Measurements from ENCODE around the gene ZBTB37. TPM values are rescaled to one million over a fixed set of nuclear protein-coding genes. Genes with fewer than 3 reads are reported as not detected.

ZBTB37 gene
- total RNA-seq, 1 experiment from 2014 or later, result 8.4 TPM

GRCh38 chr1:173871091-173871490, 2.9 kb downstream of the ZBTB37 start:
- intact Hi-C loops (cut with micrococcal nuclease; ENCODE audit: unreplicated experiment), result no loop called here
- Histone ChIP-seq H3K4me3 (ENCODE audit: low read depth, low read length) (no peak overlapping the region), H3K36me3 (ENCODE audit: control insufficient read depth, insufficient read depth, low read length) (no peaks in the 10 kb centered on the region), H3K4me1 (peaks cover 8% of the 10 kb centered on the region; the same call in 1 of the 2 replicates), H3K9me3 (no peaks in the 10 kb centered on the region), H3K27me3 (replicated peaks; ENCODE audit: control insufficient read depth, insufficient read depth, low read length) (no peaks in the 10 kb centered on the region)
- no peak for TF ChIP-seq CTCF (IDR thresholded peaks at IDR 0.05; ENCODE audit: insufficient read depth in 1 of 2, low read depth in 1 of 2, low read length in 1 of 2, severe bottlenecking in 1 of 2, unreplicated experiment in 1 of 2)
- no TSS peak for BruUV-seq (replicated peaks)
- no peak for DNase-seq
- Mint-ChIP-seq H3K27me3 (ENCODE audit: insufficient read depth, unreplicated experiment) (peaks cover 5% of the 10 kb centered on the region), H3K4me3 (ENCODE audit: unreplicated experiment) (no peak overlapping the region), H3K36me3 (ENCODE audit: insufficient read depth, unreplicated experiment) (peaks cover 29% of the 10 kb centered on the region), H3K27ac (ENCODE audit: unreplicated experiment) (no peak overlapping the region), H3K4me1 (ENCODE audit: low read depth, unreplicated experiment) (peaks cover 12% of the 10 kb centered on the region), H3K9me3 (ENCODE audit: unreplicated experiment) (no peaks in the 10 kb centered on the region)
- CTCF ChIA-PET, result no interaction called here
- POLR2A ChIA-PET, result no interaction called here

GRCh38 chr1:173871500-173871899, 3.3 kb downstream of the ZBTB37 start:
- Histone ChIP-seq H3K36me3 (ENCODE audit: control insufficient read depth, insufficient read depth, low read length) (no peaks in the 10 kb centered on the region), H3K27me3 (replicated peaks; ENCODE audit: control insufficient read depth, insufficient read depth, low read length) (no peaks in the 10 kb centered on the region), H3K4me1 (peaks cover 12% of the 10 kb centered on the region; the same call in 1 of the 2 replicates), H3K4me3 (ENCODE audit: low read depth, low read length) (no peak overlapping the region), H3K9me3 (no peaks in the 10 kb centered on the region)
- TF ChIP-seq CTCF (IDR thresholded peaks at IDR 0.05; ENCODE audit: insufficient read depth in 1 of 2, low read depth in 1 of 2, low read length in 1 of 2, severe bottlenecking in 1 of 2, unreplicated experiment in 1 of 2), result no peak
- no peak overlapping the region for H3K27ac Mint-ChIP-seq (ENCODE audit: unreplicated experiment)
- BruUV-seq (replicated peaks), result no TSS peak
- ChIA-PET CTCF (no interaction called here), POLR2A (no interaction called here)
- peaks cover 24% of the 10 kb centered on the region for H3K36me3 Mint-ChIP-seq (ENCODE audit: insufficient read depth, unreplicated experiment)
- H3K9me3 Mint-ChIP-seq (ENCODE audit: unreplicated experiment), result no peaks in the 10 kb centered on the region
- H3K4me1 Mint-ChIP-seq (ENCODE audit: low read depth, unreplicated experiment), result peaks cover 12% of the 10 kb centered on the region
- H3K27me3 Mint-ChIP-seq (ENCODE audit: insufficient read depth, unreplicated experiment), result peaks cover 5% of the 10 kb centered on the region
- intact Hi-C loops (cut with micrococcal nuclease; ENCODE audit: unreplicated experiment), result no loop called here
- no peak for DNase-seq
- no peak overlapping the region for H3K4me3 Mint-ChIP-seq (ENCODE audit: unreplicated experiment)

GRCh38 chr1:173876732-173877131, 8.6 kb downstream of the ZBTB37 start:
- intact Hi-C loops (cut with micrococcal nuclease; ENCODE audit: unreplicated experiment), result no loop called here
- POLR2A ChIA-PET, result no interaction called here
- no TSS peak for BruUV-seq (replicated peaks)

More at GRCh38 chr1:173876732-173877131, 8.6 kb downstream of the ZBTB37 start:
- H3K27ac Mint-ChIP-seq (ENCODE audit: unreplicated experiment), result no peak overlapping the region
- no peaks in the 10 kb centered on the region for H3K27me3 Mint-ChIP-seq (ENCODE audit: insufficient read depth, unreplicated experiment)
- H3K27me3 ChIP-seq (replicated peaks; ENCODE audit: control insufficient read depth, insufficient read depth, low read length), result no peaks in the 10 kb centered on the region
- DNase-seq, result no peak
- no peaks in the 10 kb centered on the region for H3K36me3 ChIP-seq (ENCODE audit: control insufficient read depth, insufficient read depth, low read length)
- no peak for TF ChIP-seq CTCF (IDR thresholded peaks at IDR 0.05; ENCODE audit: insufficient read depth in 1 of 2, low read depth in 1 of 2, low read length in 1 of 2, severe bottlenecking in 1 of 2, unreplicated experiment in 1 of 2)
- 0 out of 2 replicates have a peak, but pooled peaks cover 8% of the 10 kb centered on the region for H3K4me1 ChIP-seq
- H3K4me3 Mint-ChIP-seq (ENCODE audit: unreplicated experiment), result no peak overlapping the region
- H3K9me3 Mint-ChIP-seq (ENCODE audit: unreplicated experiment), result no peaks in the 10 kb centered on the region
- no peaks in the 10 kb centered on the region for H3K36me3 Mint-ChIP-seq (ENCODE audit: insufficient read depth, unreplicated experiment)
- CTCF ChIA-PET, result no interaction called here
- H3K4me1 Mint-ChIP-seq (ENCODE audit: low read depth, unreplicated experiment), result no peaks in the 10 kb centered on the region
- no peaks in the 10 kb centered on the region for H3K9me3 ChIP-seq
- no peak overlapping the region for H3K4me3 ChIP-seq (ENCODE audit: low read depth, low read length)

Measured in Caco-2 (cell line).